OCI-LY3 (cell line): Measurements from ENCODE around the gene PFDN5.
"Not testable (repeated sequence)": the region's sequence is repeated elsewhere in the genome, so short reads cannot be mapped to it uniquely, and the experiment has no call there.

ENCODE experiments used
- CTCF ChIP-seq: fragments of 200-600, 300-600 bp; sonication (generic); IDR thresholded peaks from 2 replicates; pipeline ENCODE4 v1.5.1; 2014; ENCODE audit warnings: antibody characterized with exemption, low read length, low read depth
- EZH2phosphoT487 ChIP-seq: fragments of 200-600 bp; shearing (Covaris generic); IDR thresholded peaks from 2 replicates; pipeline ENCODE4 v1.6.1; 2018; ENCODE audit warnings: antibody characterized with exemption, mixed run types, low read depth

- not testable (repeated sequence) for TF ChIP-seq CTCF, EZH2phosphoT487
Measured at GRCh38 chr12:53297106-53297505, 1.8 kb downstream of the PFDN5 start.
